HCT116 (cell line): ENCODE measurements around the gene PRKAA2. TPM values are rescaled to one million over a fixed set of nuclear protein-coding genes. Genes with fewer than 3 reads are reported as not detected.

ENCODE experiments used
- ATAC-seq: fragments of 200-7000 bp; cut with Tn5 transposase; 2 replicates; pipeline ENCODE4 v1.9.1; 2020; ENCODE audit warnings: mild to moderate bottlenecking, moderate library complexity
- BruUV-seq: library from RNA; stranded (reverse); fragments of 400-500 nt; replicated peaks from 2 replicates; lab custom pipeline; 2021; lab: Mats Ljungman, UMichigan
- CTCF ChIA-PET: fragments of 300-600 bp; sonication (Branson Sonifier 250); formaldehyde crosslinking; loops from one replicate; lab custom pipeline; 2021; ENCODE audit warnings: antibody characterized with exemption; lab: Charles Lee
- POLR2A ChIA-PET: fragments of 300-600, 350-600 bp; sonication (Branson Sonifier 250); formaldehyde crosslinking; loops from one replicate; lab custom pipeline; 2021; ENCODE audit warnings: antibody characterized with exemption; lab: Charles Lee
- RAD21 ChIA-PET, 2 experiments: fragments of 300-600 bp; sonication (Branson Sonifier 250); formaldehyde crosslinking; loops; one replicate each; lab custom pipeline; 2023; ENCODE audit warnings: low total read pairs in 2 of 2; ENCODE audit not compliant: uncharacterized antibody in 2 of 2, unreplicated experiment in 2 of 2, low non-redundant PET in 1 of 2; lab: Charles Lee
- DNase-seq: peaks from one replicate; pipeline ENCODE4 v3.0.0-alpha.2; 2010; ENCODE audit warnings: low read depth, low spot score
- H2AFZ ChIP-seq: fragments of 200-600 bp; shearing (Covaris generic), sonication (generic); 2 replicates; pipeline ENCODE4 v1.6.1; 2017; ENCODE audit warnings: low read depth, mixed run types, mixed read lengths, antibody characterized with exemption, low read length; ENCODE audit not compliant: poor library complexity, severe bottlenecking
- H3K27ac ChIP-seq: 2 replicates; pipeline ENCODE4 v1.5.1; 2012; ENCODE audit warnings: low read depth, low read length
- H3K27me3 ChIP-seq: fragments of 200-600 bp; sonication (generic); 2 replicates; pipeline ENCODE4 v1.6.1; 2016; ENCODE audit warnings: mixed run types, low read length, mixed read lengths; ENCODE audit not compliant: insufficient read depth
- H3K36me3 ChIP-seq, 2 experiments: fragments of 200-500 bp in 1 of 2; fragments of 200-600 bp in 1 of 2; sonication (Bioruptor generic) in 1 of 2; sonication (generic) in 1 of 2; 2 replicates each; pipeline versions ENCODE4 v1.5.1 to v1.6.1; 2014 to 2016; ENCODE audit warnings: low read length in 2 of 2, inconsistent platforms in 1 of 2, mixed read lengths in 1 of 2, mixed run types in 1 of 2; ENCODE audit not compliant: insufficient read depth in 2 of 2, control insufficient read depth in 1 of 2
- H3K4me1 ChIP-seq, 2 experiments: fragments of 200-600 bp in 1 of 2; sonication (generic) in 1 of 2; 2 replicates each; pipeline versions ENCODE4 v1.5.1 to v1.6.1; 2012 to 2017; ENCODE audit warnings: low read length in 2 of 2, inconsistent platforms in 1 of 2, mild to moderate bottlenecking in 1 of 2, mixed read lengths in 1 of 2, mixed run types in 1 of 2, moderate library complexity in 1 of 2; ENCODE audit not compliant: insufficient read depth in 2 of 2, control insufficient read depth in 1 of 2
- H3K4me2 ChIP-seq: fragments of 200-600 bp; sonication (generic); 2 replicates; pipeline ENCODE4 v1.6.1; 2017; ENCODE audit warnings: mixed run types, low read length, mixed read lengths
- H3K4me3 ChIP-seq, 2 experiments: fragments of 200-600 bp in 1 of 2; sonication (generic) in 1 of 2; replicated peaks in 1 of 2; 2 replicates each; pipeline ENCODE4 v1.5.1; 2011 to 2016; ENCODE audit warnings: low read length in 2 of 2, control low read depth in 1 of 2, low read depth in 1 of 2, mild to moderate bottlenecking in 1 of 2, mixed read lengths in 1 of 2, mixed run types in 1 of 2
- H3K79me2 ChIP-seq: fragments of 200-600 bp; sonication (generic); 2 replicates; pipeline ENCODE4 v1.6.1; 2017; ENCODE audit warnings: mild to moderate bottlenecking, mixed run types, low read length, moderate library complexity, mixed read lengths; ENCODE audit not compliant: insufficient read depth
- H3K9ac ChIP-seq: fragments of 200-600 bp; sonication (generic); 2 replicates; pipeline ENCODE4 v1.6.1; 2016; ENCODE audit warnings: low read length, mixed read lengths
- H3K9me2 ChIP-seq: fragments of 200-600 bp; sonication (generic), shearing (Covaris generic); 2 replicates; pipeline ENCODE4 v1.6.1; 2017; ENCODE audit warnings: mixed run types, mild to moderate bottlenecking, moderate library complexity; ENCODE audit not compliant: insufficient read depth
- H3K9me3 ChIP-seq, 2 experiments: fragments of 200-500 bp in 1 of 2; fragments of 200-600 bp in 1 of 2; sonication (Bioruptor generic) in 1 of 2; sonication (generic) in 1 of 2; 2 replicates each; pipeline ENCODE4 v1.6.1; 2014 to 2017; ENCODE audit warnings: low read length in 2 of 2, mixed read lengths in 2 of 2, inconsistent platforms in 1 of 2, low read depth in 1 of 2, mild to moderate bottlenecking in 1 of 2, mixed run types in 1 of 2, moderate library complexity in 1 of 2; ENCODE audit not compliant: control insufficient read depth in 1 of 2, insufficient read depth in 1 of 2
- H4K20me1 ChIP-seq: fragments of 200-600 bp; sonication (generic), shearing (Covaris generic); 2 replicates; pipeline ENCODE4 v1.6.1; 2017; ENCODE audit warnings: mixed run types, mild to moderate bottlenecking, moderate library complexity; ENCODE audit not compliant: insufficient read depth
- ATF3 ChIP-seq: IDR thresholded peaks from 2 replicates; pipeline ENCODE4 v1.6.1; 2012
- CBX3 ChIP-seq: IDR thresholded peaks from 2 replicates; pipeline ENCODE4 v1.6.1; 2012; ENCODE audit warnings: low read depth
- CEBPB ChIP-seq: IDR thresholded peaks from 2 replicates; pipeline ENCODE4 v1.6.1; 2012; ENCODE audit warnings: low read depth
- EGR1 ChIP-seq: IDR thresholded peaks from 2 replicates; pipeline ENCODE4 v1.6.1; 2012; ENCODE audit warnings: low read depth
- EZH2 ChIP-seq: fragments of 200-600 bp; sonication (generic); IDR thresholded peaks from 2 replicates; pipeline ENCODE4 v1.6.1; 2017; ENCODE audit warnings: antibody characterized with exemption, mixed run types
- FOSL1 ChIP-seq: IDR thresholded peaks from 2 replicates; pipeline ENCODE4 v1.6.1; 2012; ENCODE audit warnings: low read depth
- SP1 ChIP-seq: IDR thresholded peaks from 2 replicates; pipeline ENCODE4 v1.6.1; 2012; ENCODE audit warnings: low read depth
- SRF ChIP-seq: IDR thresholded peaks from 2 replicates; pipeline ENCODE4 v1.6.1; 2012; ENCODE audit warnings: low read depth
- TCF7L2 ChIP-seq: IDR thresholded peaks from 2 replicates; pipeline ENCODE4 v1.7.0; 2011; ENCODE audit warnings: borderline replicate concordance, inconsistent platforms; ENCODE audit not compliant: insufficient read depth, insufficient read length; ENCODE audit errors: extremely low read depth
- ZBTB33 ChIP-seq: IDR thresholded peaks from 2 replicates; pipeline ENCODE4 v1.6.1; 2011; ENCODE audit warnings: mild to moderate bottlenecking, low read length, moderate library complexity; ENCODE audit not compliant: insufficient replicate concordance; ENCODE audit errors: extremely low read depth
- intact Hi-C: fragments of 100-400 bp; cut with micrococcal nuclease; formaldehyde crosslinking; loops from 2 replicates; pipeline ENCODE4 v1.10.0; 2022
- total RNA-seq: library from RNA; stranded (reverse); gene quantifications from one replicate; pipeline ENCODE4 v1.2.1, GENCODE V29; 2021; ENCODE audit not compliant: unreplicated experiment

PRKAA2 gene
- total RNA-seq, 1 experiment from 2014 or later = 1.6 TPM

DNA sequence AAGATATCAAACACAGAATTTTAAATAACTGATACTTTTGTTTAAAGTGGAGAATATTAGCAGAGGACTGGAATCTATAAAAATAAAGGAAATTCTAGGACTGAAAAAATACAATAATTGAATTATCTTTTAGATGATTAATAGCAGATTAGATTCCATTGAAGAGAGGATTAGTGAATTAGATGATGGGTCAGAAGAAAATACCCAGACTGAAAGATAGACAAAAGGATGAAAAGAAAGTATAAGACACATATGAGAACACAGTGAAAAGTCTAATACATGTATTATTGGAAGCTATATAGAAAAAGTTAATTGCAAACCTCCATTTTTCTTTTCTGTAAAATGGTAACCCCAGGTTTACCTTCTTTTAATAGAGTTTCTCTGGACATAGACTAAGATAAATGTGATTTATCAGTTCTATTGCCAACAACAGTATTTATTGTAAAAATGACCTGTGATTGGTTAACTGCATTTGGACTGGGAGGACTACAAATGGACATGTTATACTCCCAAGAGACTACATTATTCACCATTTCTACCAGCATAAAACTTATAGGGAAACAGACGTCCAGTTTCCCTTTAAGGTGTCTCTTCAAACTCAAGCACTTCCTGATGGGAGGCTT, 11.0 kb downstream of the PRKAA2 start (continued):
- TF ChIP-seq ZBTB33 = no peak
- no peak for TF ChIP-seq FOSL1
- no peak for TF ChIP-seq CBX3
- TF ChIP-seq SP1 = no peak
- TF ChIP-seq CEBPB = no peak
- TF ChIP-seq TCF7L2 = no peak
- TF ChIP-seq ATF3 = no peak
- TF ChIP-seq SRF = no peak

DNA sequence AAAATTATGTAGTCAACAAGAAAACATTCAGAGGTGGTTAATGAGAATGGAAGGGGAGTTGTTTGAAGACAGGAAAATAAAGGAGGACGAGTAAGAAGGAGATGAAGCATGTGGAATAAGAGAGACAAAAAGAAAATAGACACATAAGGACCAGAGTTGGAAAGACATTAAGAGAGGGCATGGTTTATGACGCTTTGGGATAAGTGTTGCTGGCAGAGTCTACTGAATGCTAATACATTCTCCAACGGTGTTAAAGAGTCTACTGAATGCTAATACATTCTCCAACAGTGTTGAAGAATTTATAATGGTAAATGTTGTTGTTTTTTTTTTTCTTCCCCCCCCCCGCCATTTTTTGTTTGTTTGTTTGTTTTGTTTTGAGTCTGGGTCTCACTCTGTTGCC, 13.1 kb downstream of the PRKAA2 start:
- POLR2A ChIA-PET = no interaction called here
- Histone ChIP-seq H3K4me2 (no peak overlapping the region), H3K36me3 (no peaks in the 10 kb centered on the region), H2AFZ (no peak overlapping the region), H4K20me1 (no peaks in the 10 kb centered on the region), H3K9me2 (no peaks in the 10 kb centered on the region), H3K4me1 (no peaks in the 10 kb centered on the region), H3K9me3 (peaks cover 0 to 12% of the 10 kb centered on the region in 2 experiments; a peak in 3 of 4 replicates), H3K4me3 (no peak overlapping the region), H3K79me2 (no peaks in the 10 kb centered on the region), H3K9ac (no peak overlapping the region), H3K27ac (no peak overlapping the region), H3K27me3 (no peaks in the 10 kb centered on the region)
- CTCF ChIA-PET = no interaction called here
- DNase-seq = no peak
- TF ChIP-seq ZBTB33 = no peak
- no peak for TF ChIP-seq SP1
- TF ChIP-seq SRF = no peak
- no peak for TF ChIP-seq EZH2
- TF ChIP-seq EGR1 = no peak
- intact Hi-C loops = no loop called here
- BruUV-seq = no TSS peak
- ATAC-seq = no peak
- RAD21 ChIA-PET = no interaction called here
